GM21515 (cell line): ENCODE data around the gene MEIOSIN.
"Not testable (repeated sequence)": the region's sequence is repeated elsewhere in the genome, so short reads cannot be mapped to it uniquely, and the experiment has no call there.

Experiments used
- ATAC-seq: cut with Tn5 transposase; IDR thresholded peaks from one replicate; pipeline ENCODE4 v1.9.1; 2021; ENCODE audit not compliant: unreplicated experiment

The MEIOSIN gene

DNA sequence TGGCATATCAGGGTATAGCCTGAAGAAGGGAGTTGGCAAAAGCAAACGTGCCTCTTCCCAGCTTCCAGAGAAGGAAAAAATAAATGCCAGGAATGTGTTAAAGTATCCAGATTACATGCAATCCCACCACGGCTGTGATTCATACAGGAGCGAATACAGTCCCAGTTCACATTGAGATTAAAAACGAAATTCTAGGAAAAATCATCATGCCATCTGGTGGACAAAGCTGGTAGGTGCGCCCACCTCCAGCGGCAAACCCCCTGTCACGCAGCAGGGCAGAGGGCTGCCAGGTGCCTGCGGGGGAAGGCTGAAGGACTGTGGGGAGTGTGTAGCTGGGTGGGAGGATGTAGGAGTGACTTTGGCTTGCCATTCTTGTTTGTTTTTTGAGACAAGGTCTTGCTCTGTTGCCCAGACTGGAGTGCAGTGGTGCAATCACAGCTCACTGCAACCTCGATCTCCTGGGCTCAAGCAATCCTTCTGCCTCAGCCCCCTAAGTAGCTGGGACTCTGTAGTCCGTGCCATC is 65.8 kb downstream of the MEIOSIN start:
- ATAC-seq, result no peak

DNA sequence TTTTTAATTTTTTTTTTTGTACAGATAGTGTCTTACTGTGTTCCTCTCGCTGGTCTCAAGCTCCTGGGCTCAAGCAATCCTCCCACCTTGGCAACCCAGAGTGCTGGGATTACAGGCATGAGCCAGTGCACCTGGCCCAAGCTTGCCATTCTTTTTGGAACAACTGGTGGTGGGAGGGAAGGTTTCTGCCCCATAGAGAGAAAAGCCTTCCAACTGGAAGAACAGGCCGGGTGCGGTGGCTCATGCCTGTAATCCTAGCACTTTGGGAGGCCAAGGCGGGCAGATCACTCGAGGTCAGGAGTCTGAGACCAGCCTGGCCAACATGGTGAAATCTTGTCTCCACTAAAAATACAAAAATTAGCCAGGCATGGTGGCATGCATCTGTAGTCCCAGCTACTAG is 66.3 kb downstream of the MEIOSIN start:
- not testable (repeated sequence) for ATAC-seq

DNA sequence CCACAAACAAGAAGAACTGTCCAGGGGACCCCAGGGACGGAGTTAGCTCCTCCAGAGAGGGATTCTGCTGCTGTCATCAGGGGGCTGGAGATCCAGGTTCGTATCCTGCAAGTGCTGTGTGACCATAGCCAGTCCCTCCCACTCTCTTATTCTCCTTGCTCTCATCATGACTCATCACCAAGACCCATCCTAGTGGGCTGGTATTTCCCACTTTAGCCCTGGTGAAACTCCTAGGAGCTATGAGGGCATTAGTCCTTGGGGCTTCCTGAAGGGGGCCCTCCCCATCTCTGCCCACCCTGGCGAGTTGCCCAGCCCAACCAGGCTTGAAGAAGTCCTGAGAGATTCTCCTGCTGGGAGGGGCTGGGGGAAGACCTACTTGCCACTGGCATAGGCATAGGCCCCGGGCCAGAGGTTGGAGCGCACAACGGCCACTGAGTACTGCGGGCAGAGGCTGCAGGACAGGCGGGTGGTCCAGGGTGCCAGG is 66.9 kb downstream of the MEIOSIN start:
- ATAC-seq, result no peak

- no peak for ATAC-seq
These were observed 68.5 kb downstream of the MEIOSIN start for GRCh38 chr19:45801603-45802175.

DNA sequence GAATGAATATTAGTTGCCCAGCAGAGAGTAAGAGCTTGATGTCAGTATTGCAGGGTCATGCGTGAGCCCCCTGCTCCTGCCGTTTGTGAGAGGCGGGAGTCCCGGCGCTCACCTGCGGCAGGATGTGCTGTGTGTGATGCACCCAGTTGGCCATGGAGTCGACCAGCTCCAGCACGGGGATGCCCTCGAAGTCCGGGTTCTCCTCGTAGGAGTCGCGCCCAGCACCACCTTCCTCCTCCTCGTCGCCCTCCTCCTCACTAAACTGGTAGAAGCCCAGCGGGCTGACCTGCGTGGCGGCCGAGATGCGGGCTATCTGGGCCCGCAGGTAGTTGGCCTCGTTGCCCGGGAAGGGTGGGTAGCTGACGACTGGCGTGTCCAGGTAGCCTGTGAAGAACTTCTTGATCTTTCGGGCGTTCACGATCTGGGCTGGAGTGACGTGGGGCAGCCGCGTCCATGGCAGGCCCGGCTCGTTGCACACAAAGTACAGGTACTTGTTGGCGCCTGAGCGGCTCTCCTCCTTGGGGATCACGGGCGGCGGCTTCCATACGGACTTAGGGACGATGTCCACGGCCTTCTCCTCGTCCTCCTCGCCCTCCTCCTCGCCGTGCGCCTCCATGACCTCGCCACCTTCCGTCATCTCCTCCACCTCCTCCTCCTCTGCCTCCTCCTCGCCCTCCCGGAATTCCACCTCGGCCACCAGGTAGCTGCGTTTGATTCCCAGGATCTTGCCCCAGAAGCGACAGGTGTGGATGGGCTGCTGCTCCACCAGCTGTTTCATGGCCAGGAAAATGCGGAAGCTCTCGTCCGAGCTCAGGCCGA is 71.1 kb downstream of the MEIOSIN start:
- no peak for ATAC-seq

DNA sequence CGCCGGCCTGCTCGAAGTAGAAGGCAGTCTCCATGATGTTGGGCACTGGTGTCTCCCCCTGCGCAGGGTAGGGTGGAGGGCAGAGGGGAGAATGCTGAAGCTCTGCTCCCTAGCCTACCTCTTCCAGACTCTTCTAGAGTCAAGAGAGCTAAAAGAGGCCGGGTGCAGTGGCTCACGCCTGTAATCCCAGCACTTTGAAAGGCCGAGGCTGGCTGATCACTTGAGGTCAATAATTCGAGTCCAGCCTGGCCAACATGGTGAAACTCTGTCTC is 71.7 kb downstream of the MEIOSIN start:
- no peak for ATAC-seq

DNA sequence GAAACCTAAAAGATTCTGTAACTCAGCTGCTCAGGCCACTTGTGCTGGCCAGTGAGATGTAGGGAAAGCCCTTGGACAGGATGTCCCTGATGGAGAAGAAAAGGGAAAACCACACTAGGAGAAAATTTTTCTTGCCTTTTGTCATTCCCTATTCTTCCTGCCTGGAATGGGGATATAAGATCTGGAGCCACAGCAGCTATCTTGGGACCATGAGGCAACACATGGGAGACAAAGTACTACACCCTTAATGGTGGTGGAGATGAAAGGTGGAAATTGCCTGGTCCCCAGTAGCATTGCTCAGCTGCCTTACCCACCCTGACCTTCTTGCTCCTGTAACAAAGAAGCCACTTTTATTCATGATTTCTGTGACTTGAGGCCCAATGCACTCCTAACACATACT is 72.5 kb downstream of the MEIOSIN start:
- ATAC-seq, result no peak

GRCh38 chr19:45809643-45810159 is 76.5 kb downstream of the MEIOSIN start:
- ATAC-seq, result no peak

DNA sequence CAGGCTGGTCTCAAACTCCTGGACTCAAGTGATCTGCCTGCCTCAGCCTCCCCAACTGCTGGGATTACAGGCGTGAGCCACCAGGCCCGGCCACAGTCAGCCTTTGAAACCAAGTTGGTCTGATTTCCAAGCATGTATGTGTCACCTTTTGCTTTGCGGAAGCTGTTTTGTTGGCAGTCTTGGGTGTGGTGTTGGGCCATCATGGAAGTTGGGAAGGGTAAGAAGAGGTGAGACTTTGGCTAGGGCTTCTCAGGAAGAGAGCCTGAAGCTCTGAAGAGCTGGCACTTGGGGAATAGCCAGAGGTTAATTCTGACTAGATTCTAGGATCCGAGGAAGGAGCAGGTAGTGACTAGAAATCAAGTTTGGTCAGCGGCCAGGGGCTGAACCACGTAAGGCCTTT is 79.1 kb downstream of the MEIOSIN start:
- ATAC-seq, result no peak
